Epithelial cell of esophagus (primary cell): Measurements from ENCODE around the gene TOMT.

Experiments
- DNase-seq: peaks from one replicate; pipeline ENCODE4 v3.0.0; 2010; ENCODE audit warnings: low read depth
- H3K4me3 ChIP-seq: 2 replicates; pipeline ENCODE4 v1.5.1; 2011; ENCODE audit warnings: mild to moderate bottlenecking, low read length, control low read depth
- CTCF ChIP-seq: IDR thresholded peaks from 2 replicates; pipeline ENCODE4 v1.5.1; 2011; ENCODE audit warnings: low read depth, mild to moderate bottlenecking, low read length, control low read depth, inconsistent platforms; ENCODE audit not compliant: insufficient read depth; ENCODE audit errors: missing control alignments

Gene TOMT

GRCh38 chr11:72080326-72081183 is 25.2 kb upstream of the TOMT start, which contains the start of the genes LRRC51 and NUMA1:
Gene LRRC51, plus strand, starts transcription at chr11:72080850. Its CDS starts 8,234 bp downstream, at chr11:72089084.
Gene NUMA1, minus strand, starts transcription at chr11:72080542. Its CDS starts 44,599 bp downstream, at chr11:72035943.
- DNase-seq = peak; percentile 100
- no peak for TF ChIP-seq CTCF
- H3K4me3 ChIP-seq = peak within 1 kb of the TSS; percentile 82

DNA sequence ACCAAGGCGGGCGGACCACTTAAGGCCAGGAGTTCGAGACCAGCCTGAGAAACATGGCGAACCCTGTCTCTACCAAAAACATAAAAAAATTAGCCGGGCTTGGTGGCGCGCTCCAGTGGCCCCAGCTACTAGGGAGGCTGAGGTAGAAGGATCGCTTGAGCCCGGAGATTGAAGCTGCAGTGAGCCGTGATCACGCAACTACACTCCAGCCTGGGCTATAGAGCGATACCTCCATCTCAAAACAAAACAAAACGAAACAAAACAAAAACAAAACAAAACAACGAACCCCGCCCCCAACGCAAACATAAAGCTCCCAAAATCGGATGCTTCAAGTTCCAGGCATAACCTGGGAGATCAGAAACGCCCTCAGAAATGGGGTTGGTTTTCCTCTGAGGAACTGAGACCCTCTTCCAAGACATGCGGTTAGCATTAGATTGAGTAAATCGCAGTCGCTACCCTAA is 24.5 kb upstream of the TOMT start:
- no peak for DNase-seq
- no peak for TF ChIP-seq CTCF
- H3K4me3 ChIP-seq = peak overlapping the region; percentile 58

- H3K4me3 ChIP-seq = no peak overlapping the region
- no peak for TF ChIP-seq CTCF
- peak; percentile 68 for DNase-seq
Measured at GRCh38 chr11:72081821-72082453, 23.8 kb upstream of the TOMT start.

DNA sequence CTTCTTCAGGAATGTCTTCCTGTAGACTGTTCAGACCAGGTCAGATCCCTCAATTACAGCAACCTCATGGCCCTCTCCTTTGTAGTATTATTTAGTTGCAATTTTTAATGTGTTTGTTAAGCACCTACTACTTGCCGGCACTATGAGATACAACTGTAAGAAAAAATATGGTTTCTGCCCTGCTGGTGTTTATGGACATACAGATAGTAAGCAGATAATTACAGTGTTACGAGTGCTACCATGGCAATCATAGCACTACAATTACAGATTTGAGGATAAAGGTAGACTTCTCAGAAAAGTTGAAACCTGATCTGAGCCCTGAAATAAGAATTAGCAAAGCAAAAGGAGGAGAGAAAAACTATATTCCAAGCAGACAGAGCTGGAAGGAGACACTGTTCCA is 22.3 kb upstream of the TOMT start:
- TF ChIP-seq CTCF = no peak
- DNase-seq = no peak
- H3K4me3 ChIP-seq = no peak overlapping the region

DNA sequence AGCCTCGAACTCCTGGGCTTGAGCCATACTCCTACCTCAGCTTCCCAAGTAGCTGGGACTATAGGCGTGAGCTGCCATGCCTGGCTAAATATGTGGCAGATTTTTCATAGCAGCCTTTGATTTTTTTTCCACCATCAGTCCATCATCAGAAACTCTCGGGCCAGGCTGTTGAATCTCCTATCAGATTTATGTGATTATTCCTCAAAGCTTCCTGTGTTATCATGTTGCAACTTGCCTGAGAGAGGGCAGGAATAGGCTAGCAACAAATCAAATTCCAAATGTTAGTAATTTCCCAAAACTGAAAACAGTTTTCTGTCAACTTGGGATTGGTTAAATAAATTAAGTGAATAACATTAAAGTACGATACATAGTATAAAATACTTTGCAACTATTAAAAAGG is 21.6 kb upstream of the TOMT start:
- no peak for TF ChIP-seq CTCF
- DNase-seq = peak; percentile 70
- H3K4me3 ChIP-seq = no peak overlapping the region

DNA sequence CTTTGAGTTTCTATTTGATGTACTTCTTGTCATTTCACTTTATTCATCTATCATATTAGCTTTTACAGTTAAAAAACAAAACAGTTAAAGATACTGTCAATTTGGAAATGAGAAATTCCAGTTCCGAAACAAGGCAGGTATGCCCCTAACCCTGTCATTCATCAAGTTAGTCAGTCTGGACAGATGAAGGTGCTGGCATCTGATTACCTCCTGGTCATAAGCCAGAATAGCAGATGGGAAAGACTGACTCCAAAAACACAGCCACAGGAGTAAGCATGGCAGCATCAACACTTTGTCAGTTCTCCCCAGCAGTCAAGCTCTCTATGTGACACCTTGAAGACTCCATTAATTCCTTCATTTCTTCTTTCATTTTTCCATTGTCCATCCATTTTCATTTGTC is 20.8 kb upstream of the TOMT start:
- no peak for TF ChIP-seq CTCF

More for the DNA sequence above, 20.8 kb upstream of the TOMT start:
- DNase-seq = no peak
- no peak overlapping the region for H3K4me3 ChIP-seq
